Lower lobe of right lung (tissue), 2 donors: ENCODE data around the gene NEURL1. TPM values are rescaled to one million over a fixed set of nuclear protein-coding genes. Genes with fewer than 3 reads are reported as not detected.

Source experiments
- ATAC-seq, 2 donors: fragments of 200-7000 bp; cut with Tn5 transposase; one replicate each; pipeline ENCODE4 v1.9.1; 2020 to 2022; ENCODE audit warnings: mild to moderate bottlenecking in 2 of 2, moderate library complexity in 2 of 2
- DNase-seq: peaks from one replicate; pipeline ENCODE4 v3.0.0-alpha.2; 2020
- H3K27ac ChIP-seq: fragments of 200-600 bp; one replicate; pipeline ENCODE4 v1.8.0; 2022
- H3K27me3 ChIP-seq: fragments of 200-600 bp; one replicate; pipeline ENCODE4 v1.8.0; 2022; ENCODE audit warnings: low read depth
- H3K36me3 ChIP-seq: fragments of 200-600 bp; one replicate; pipeline ENCODE4 v1.8.0; 2022; ENCODE audit warnings: mild to moderate bottlenecking
- H3K4me1 ChIP-seq: fragments of 200-600 bp; one replicate; pipeline ENCODE4 v1.8.0; 2022
- H3K4me3 ChIP-seq: fragments of 200-600 bp; one replicate; pipeline ENCODE4 v1.8.0; 2022; ENCODE audit warnings: mild to moderate bottlenecking
- H3K9me3 ChIP-seq: fragments of 200-600 bp; one replicate; pipeline ENCODE4 v1.8.0; 2022
- CTCF ChIP-seq: fragments of 200-600 bp; IDR thresholded peaks from one replicate; pipeline ENCODE4 v1.8.0; 2022; ENCODE audit warnings: antibody characterized with exemption, mild to moderate bottlenecking
- intact Hi-C: fragments of 100-400 bp; cut with DNase I; formaldehyde crosslinking; loops from one replicate; pipeline ENCODE4 v1.11.0; 2022
- total RNA-seq: library from RNA; stranded (reverse); fragmentation: NEBNext Ultra II Directional; extraction: Animal tissue kit (Norgen Biotek cat#: 25700); gene quantifications from one replicate; pipeline ENCODE4 v1.2.1, GENCODE V29; 2021
- donor health status: DM: no; HTN: yes; CAD: no; lungs with severe emphysema.

Gene NEURL1
- total RNA-seq, 1 donor from 2014 or later, result 0.95 TPM

- H3K27ac ChIP-seq, result no peak overlapping the region
Measured at GRCh38 chr10:103573205-103573487, 79.6 kb downstream of the NEURL1 start.

DNA sequence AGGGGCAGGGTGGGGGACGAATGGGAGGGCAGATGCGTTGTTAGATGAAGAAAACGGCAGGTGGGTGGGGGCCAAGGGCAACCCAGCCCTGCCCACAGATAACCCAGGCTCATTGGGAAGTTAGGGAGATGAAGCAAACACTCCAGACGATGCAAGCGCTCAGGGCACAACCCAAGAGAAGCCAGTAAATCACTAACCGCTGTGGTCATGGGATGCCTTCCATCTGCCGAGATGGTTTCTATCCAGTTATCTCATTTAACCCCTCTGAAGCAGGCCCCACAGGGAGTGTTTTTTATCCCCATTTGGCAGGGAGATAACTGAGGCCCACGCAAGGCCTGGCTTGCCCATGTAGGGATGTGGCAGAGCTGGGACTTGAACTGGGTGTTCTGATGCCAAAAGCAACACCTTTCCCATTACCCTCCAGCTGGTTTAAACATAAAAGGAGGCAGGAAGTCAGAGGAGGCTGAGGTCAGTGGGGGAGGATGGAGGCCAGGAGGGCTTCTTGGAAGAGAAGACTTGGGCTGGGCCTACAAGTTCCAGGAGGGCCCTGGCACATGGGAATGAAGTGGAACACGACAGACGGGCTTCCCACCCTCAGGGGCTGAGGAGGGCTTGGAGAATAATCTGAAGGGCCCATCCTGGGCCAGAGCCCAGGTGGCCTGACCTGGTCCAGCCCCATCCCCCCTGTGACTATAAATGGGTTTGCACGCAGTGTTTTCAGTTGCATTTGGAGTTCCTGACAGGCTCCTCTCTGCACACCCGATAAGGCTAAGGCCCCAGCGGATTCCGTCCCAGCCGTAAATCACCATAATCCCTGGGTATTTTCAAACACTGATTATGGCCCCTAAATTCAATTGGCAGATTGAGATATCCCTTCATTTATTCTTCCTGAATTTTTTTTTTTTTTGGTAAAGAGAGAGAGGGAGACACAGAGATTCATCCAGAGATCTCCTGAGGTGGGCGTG, 80.9 kb downstream of the NEURL1 start:
- TF ChIP-seq CTCF, result no peak
- Histone ChIP-seq H3K27me3 (no peaks in the 10 kb centered on the region), H3K36me3 (no peaks in the 10 kb centered on the region), H3K9me3 (no peaks in the 10 kb centered on the region), H3K27ac (no peak overlapping the region), H3K4me3 (no peak overlapping the region), H3K4me1 (no peaks in the 10 kb centered on the region)
- intact Hi-C loops, result no loop called here
- ATAC-seq, result no peak
- no peak for DNase-seq

More at GRCh38 chr10:103573205-103573487, 79.6 kb downstream of the NEURL1 start:
- H3K36me3 ChIP-seq, result no peaks in the 10 kb centered on the region
- no peak overlapping the region for H3K4me3 ChIP-seq
- no peaks in the 10 kb centered on the region for H3K9me3 ChIP-seq
- TF ChIP-seq CTCF, result no peak
- no peaks in the 10 kb centered on the region for H3K27me3 ChIP-seq
- no peaks in the 10 kb centered on the region for H3K4me1 ChIP-seq
- no peak for DNase-seq
- ATAC-seq, result no peak
- intact Hi-C loops, result no loop called here

DNA sequence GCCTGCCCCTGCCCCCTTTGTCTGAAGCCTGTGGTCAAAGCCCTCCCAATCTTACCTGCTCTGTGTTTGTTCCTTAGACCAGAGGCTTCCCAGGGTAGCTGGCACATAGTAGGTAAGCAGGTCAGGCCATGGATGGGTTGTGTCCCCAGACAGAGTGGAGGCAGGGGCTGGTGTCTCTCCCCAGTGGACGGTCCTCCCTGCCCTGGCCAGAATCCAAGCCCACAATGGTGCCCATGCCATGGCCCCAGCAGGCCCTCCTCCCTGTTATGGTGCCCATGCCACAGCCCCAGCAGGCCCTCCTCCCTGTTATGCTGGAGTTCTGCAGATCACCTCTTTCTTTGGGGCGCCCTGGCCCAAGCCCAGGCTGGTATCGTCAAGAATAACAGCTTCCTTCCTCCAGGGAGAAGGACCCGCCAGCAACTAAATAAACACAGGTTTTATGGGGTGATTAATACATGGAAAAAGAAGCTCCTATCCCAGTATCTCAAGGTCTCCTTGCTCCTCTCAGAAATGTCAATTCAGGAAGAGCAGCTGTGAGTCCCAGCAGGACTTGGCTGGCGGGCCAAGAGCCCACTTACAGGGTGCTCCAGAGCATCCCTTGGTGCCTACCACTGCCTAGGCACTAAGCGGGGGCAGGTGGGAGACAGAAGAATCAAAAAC, 82.0 kb downstream of the NEURL1 start:
- Histone ChIP-seq H3K4me3 (no peak overlapping the region), H3K9me3 (no peaks in the 10 kb centered on the region), H3K27me3 (no peaks in the 10 kb centered on the region), H3K36me3 (no peaks in the 10 kb centered on the region), H3K27ac (no peak overlapping the region), H3K4me1 (no peaks in the 10 kb centered on the region)
- TF ChIP-seq CTCF, result no peak
- no peak for DNase-seq
- intact Hi-C loops, result no loop called here
- ATAC-seq, result no peak

DNA sequence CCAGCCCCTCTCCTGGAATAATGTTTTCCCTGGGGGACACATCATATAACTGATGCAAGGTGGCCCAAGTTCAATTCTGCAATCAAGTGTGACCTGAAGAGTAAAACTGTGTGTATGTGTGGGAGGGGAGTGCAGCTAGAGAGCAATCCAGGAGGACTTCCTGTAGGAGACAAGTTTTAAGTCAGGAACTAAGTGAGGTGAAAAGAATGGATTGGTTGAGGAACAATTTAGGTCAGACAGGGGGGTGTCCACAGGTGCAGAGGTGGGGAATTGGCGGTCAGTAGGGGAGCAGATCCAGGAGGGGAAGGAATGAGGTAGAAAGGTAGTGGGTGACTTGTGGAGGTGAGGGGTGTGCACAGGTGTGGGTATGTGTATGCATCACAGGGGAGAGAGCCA, 82.6 kb downstream of the NEURL1 start:
- no peak for ATAC-seq
- no peak for DNase-seq
- Histone ChIP-seq H3K4me3 (no peak overlapping the region), H3K27ac (no peak overlapping the region), H3K9me3 (no peaks in the 10 kb centered on the region), H3K36me3 (no peaks in the 10 kb centered on the region), H3K4me1 (no peaks in the 10 kb centered on the region), H3K27me3 (no peaks in the 10 kb centered on the region)
- TF ChIP-seq CTCF, result no peak
- intact Hi-C loops, result no loop called here

DNA sequence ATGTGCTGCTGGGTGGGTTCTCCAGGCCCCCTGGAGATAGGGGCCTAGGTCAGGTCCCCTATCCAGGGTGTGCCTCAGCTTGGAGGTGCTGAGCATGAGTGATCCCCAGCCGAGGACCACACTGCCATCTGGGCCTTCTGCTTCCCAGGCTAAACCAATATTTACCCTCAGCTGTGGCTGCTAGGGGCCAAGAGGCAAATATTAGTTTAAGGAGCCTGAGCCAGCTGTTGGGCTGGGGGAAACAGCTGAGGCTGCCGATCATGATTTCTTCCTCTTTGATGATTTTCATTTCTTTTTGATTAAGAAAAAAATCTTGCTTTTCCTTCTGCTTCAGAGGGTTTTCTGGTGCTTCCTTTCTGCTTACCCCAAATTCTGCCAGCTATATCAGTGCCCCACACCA, 83.4 kb downstream of the NEURL1 start:
- intact Hi-C loops, result no loop called here
- no peak overlapping the region for H3K4me3 ChIP-seq
- TF ChIP-seq CTCF, result no peak
- no peaks in the 10 kb centered on the region for H3K27me3 ChIP-seq
- no peak for DNase-seq
- H3K36me3 ChIP-seq, result no peaks in the 10 kb centered on the region
- H3K9me3 ChIP-seq, result no peaks in the 10 kb centered on the region
- H3K4me1 ChIP-seq, result no peaks in the 10 kb centered on the region
- ATAC-seq, result no peak
- no peak overlapping the region for H3K27ac ChIP-seq
